Hypothalamus (tissue), 51 donors: ENCODE measurements around the gene TNPO3.
"Not testable (repeated sequence)": the region's sequence is repeated elsewhere in the genome, so short reads cannot be mapped to it uniquely, and the experiment has no call there.

Experiments
- DNase-seq, 51 donors: peaks; one replicate each; lab custom pipeline; 2025; lab: John Stamatoyannopoulos, UW

Gene TNPO3

DNA sequence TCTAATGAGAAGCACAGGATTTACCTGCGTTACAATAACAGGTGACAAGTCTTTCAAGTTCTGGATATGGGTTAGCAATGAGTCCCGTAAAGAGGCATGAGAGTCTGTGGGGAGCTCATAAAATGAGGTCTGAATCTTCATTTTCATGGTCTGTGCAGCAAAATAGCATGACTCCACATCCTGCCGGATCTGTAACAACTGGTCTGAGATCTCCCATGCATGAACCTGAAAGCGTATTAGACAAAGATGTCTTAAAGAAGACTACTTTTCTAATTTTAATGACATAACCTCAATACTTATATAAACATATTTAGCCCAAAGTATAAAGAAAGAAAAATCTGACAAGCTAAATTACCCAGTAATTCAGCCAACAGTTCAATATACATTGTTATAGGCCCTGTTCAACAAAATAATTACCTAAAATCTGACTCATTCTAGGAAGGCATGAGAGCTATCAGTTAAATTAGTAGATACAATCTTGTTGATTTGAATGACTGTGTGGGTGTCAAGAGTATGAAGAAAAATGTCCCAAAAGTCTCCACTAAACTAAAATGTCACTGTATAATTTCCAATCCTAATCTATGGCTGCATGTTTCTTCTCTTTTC is 36.9 kb downstream of the TNPO3 start:
- DNase-seq = no peak

- DNase-seq = no peak
Observed at GRCh38 chr7:129017264-129017663, 37.6 kb downstream of the TNPO3 start.

DNA sequence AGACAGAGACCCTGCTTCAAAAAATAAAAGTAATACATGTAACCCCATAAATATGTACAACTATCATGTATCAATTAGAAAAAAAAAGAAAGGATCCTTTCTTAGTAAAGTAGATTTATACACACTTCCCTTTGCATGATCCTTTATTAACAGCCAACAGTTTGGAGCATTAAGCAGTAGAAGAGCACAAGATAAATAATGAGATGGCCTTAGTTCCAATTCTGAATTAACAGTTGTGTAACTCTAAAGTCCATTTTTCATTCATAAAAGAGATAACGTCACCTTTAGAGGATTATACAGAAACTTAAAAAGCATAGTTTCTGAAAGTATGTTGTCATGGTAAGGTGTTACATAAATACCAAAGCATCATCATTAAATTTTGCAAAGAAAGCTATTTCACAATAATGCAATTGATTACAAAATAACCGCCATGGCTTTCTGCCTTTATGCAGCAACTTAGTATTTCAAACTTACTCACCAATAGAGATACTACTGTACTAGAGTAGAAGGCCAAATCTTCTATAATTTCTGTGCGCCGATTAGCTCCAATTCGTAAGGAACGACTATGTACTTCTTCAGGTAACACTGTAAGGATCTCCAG is 40.3 kb downstream of the TNPO3 start:
- DNase-seq = no peak

GRCh38 chr7:129013048-129013724 is 41.7 kb downstream of the TNPO3 start:
- DNase-seq = no peak

GRCh38 chr7:129012641-129013040 is 42.3 kb downstream of the TNPO3 start:
- DNase-seq = no peak

GRCh38 chr7:129010075-129010474 is 44.8 kb downstream of the TNPO3 start:
- no peak for DNase-seq

DNA sequence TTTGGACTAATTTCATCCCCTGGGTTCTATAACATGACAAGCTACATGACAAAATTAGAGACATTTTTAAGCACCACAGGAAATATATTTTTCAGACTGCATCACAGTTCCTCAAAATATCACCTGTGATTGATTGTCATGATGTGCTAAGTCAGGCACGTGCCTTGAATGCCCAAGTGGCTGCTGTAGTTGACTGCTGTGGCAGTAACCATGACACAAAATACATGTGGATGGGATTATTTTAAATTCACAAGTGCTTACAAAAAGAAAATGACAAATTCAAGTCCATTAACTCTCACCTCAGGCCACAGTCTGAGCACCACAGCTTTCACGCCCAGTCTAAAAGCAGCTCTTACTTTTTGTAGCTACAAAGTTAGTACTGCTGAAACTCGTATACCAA is 45.5 kb downstream of the TNPO3 start:
- no peak for DNase-seq

DNA sequence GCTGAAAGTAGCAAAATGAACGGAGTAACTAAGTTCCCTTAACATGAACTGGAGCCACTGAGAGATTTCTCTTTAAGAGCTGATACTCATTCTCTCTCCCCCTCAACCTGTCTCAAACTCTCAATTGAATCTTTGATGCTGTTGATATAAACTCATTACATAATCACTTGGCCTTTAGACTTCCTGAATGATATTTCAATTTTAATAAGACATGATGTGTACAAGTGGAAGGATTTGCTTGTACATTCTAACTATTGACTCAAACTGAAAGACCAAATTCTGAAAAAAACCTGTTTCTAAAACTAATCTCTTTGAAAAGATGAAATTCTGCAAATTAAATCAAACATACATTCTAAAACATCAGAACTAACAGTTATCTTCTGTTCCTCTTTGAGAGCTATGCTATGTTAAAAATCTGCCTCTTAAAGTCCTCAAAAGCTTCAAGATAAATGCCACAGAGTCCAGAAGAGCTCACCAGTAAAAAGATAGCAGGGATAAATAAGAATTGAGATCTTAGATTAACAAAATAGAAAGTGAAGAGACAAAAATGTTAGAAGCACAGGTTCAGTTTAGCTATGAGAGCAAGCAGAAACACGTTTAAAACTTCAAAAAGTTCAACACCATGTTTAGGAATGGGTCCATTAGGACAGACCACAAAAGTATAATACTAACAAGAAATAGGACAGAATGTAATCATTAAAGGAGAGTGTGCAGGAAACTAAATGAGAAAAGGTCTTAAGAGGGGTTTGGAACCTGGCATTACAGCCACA is 46.1 kb downstream of the TNPO3 start:
- DNase-seq = no peak

DNA sequence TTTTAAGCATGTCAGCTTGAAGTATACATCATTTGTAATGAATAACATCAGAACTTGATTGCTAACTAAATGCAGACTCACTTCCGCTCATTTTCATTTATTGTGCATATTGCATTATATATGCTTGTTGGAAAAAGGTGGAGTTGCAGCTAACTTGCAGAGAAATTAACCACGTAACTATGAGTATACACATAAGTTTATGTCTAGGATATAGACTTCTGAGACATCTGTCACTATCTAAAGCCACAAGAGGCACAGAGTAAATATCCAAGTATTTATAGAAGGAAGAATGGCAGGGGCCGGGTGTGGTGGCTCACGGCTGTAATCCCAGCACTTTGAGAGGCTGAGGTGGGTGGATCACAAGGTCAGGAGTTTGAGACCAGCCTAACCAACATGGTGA is 47.3 kb downstream of the TNPO3 start:
- no peak for DNase-seq

DNA sequence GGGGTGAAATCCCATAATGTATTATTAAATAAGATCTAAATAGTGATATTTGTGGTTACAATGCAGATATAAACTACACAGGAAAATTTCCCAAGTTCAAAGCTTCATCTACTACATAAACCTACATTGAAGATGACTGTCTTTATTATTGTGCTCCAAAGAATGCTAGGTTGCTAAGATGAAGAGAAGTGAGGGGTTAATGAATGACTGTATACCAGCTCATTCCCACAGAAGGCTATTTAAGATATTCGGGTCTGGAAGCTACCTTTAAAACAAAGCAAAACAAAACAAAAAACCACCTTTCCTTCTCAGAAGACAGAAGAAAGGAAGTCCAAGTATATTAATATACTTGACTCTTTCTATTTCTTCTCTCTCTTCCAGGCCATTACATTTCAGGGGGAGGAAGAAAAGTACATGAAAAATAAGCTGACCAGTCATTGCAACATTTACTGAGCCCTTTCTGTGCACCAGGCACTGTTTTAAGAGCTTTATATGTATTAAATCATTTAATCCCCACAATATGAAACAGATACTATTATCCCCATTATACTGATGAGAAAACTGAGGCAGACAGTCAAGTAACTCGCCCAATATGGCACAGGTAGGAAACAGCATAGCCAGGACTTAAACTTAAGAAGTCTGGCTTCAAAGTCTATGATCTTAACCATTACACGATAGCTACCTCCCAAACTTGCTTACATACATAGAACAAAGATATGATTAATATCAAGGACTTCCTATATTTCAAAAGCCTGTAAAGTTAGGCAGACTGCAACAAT is 48.1 kb downstream of the TNPO3 start:
- no peak for DNase-seq

GRCh38 chr7:129005186-129005585 is 49.7 kb downstream of the TNPO3 start:
- DNase-seq = no peak

GRCh38 chr7:128997181-128997580 is 57.7 kb downstream of the TNPO3 start:
- peak in 1 of 51 donors; percentile 10 for DNase-seq

- not testable (repeated sequence) for DNase-seq
Observed at GRCh38 chr7:128994560-128994959, 60.4 kb downstream of the TNPO3 start.

DNA sequence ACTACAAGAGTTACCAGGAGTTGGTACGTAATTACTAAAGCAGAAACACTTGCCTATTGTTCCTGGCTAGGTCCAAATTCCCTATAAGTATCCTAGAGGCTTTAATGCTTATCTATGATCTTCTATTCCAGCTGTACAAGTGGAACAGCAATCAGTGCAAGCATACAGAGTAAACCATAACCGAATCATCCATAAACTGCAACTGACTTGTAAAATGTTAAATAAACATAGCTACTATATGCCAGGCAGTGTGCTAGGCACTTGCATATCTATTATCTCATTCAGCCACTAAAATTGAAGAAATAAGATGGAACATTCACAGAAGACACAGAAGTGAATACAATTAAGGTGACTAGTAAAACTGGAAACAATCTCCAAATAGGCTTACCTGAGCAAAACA is 61.5 kb downstream of the TNPO3 start:
- DNase-seq = no peak

GRCh38 chr7:128989961-128990360 is 65.0 kb downstream of the TNPO3 start:
- DNase-seq = no peak

GRCh38 chr7:128988372-128988771 is 66.5 kb downstream of the TNPO3 start:
- no peak for DNase-seq

- peak in 9 of 51 donors; percentile 2 to 31 (median 6) for DNase-seq
Observed at GRCh38 chr7:128986609-128987008, 68.3 kb downstream of the TNPO3 start.

DNA sequence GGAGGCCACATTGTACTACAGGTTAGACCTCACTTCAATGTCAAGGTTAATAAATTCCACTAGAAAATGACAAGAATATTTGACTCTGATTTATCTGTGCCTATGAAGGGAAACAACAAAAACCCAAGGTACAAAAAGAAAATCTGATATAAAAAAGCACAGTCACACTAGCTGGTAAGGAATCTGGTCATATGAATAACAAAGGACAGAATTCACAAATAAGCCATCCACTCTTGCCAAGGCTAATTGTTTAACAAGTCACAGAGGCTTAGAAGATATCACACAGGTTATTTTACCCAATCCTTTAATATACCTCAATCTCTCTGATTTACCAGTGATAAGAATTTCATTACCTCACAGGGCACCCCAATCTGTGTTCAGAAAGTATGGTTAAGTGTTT is 69.3 kb downstream of the TNPO3 start:
- no peak for DNase-seq

DNA sequence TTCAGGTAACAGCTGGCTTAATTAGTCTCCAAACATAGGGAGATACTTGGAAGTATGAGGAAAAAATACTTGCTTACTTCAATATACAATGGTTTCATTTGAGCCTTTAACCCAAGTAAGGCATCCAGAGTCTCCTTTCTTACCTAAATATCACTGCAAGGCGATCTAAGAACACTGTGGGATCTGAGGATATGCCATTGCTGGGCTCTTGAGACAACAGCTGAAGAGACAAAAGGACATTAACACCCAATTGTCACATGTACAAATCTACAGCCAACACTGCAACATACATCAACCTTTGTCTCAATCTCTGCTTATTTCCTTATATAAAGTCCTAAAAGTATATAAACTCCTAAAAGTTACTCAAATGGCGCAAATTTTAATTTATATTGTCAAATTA is 72.8 kb downstream of the TNPO3 start:
- no peak for DNase-seq

GRCh38 chr7:128974241-128974934 is 80.5 kb downstream of the TNPO3 start:
- no peak for DNase-seq
